GF-D8 (cell line): Measurements from ENCODE around the gene FOXF2.

Experiments
- DNase-seq: peaks from one replicate; lab custom pipeline; 2025; lab: John Stamatoyannopoulos, UW

Gene FOXF2

GRCh38 chr6:1407499-1407990, 18.2 kb downstream of the FOXF2 start:
- no peak for DNase-seq

- no peak for DNase-seq
Measured at GRCh38 chr6:1409774-1410465, 20.5 kb downstream of the FOXF2 start.

GRCh38 chr6:1412901-1413300, 23.5 kb downstream of the FOXF2 start:
- no peak for DNase-seq

- no peak for DNase-seq
Measured at GRCh38 chr6:1415416-1416063, 26.2 kb downstream of the FOXF2 start.

GRCh38 chr6:1416191-1416760, 26.9 kb downstream of the FOXF2 start:
- no peak for DNase-seq

GRCh38 chr6:1416820-1417219, 27.4 kb downstream of the FOXF2 start:
- DNase-seq = no peak

GRCh38 chr6:1417718-1418117, 28.3 kb downstream of the FOXF2 start:
- no peak for DNase-seq

GRCh38 chr6:1418471-1419191, 29.3 kb downstream of the FOXF2 start:
- no peak for DNase-seq

GRCh38 chr6:1420382-1420781, 31.0 kb downstream of the FOXF2 start:
- DNase-seq = no peak

- DNase-seq = no peak
Measured at GRCh38 chr6:1422290-1422689, 32.9 kb downstream of the FOXF2 start.

GRCh38 chr6:1423578-1423977, 34.2 kb downstream of the FOXF2 start:
- DNase-seq = no peak

GRCh38 chr6:1424306-1424927, 35.0 kb downstream of the FOXF2 start:
- no peak for DNase-seq

- DNase-seq = no peak
Measured at GRCh38 chr6:1426416-1426815, 37.0 kb downstream of the FOXF2 start.

GRCh38 chr6:1435806-1436205, 46.4 kb downstream of the FOXF2 start:
- no peak for DNase-seq

- DNase-seq = no peak
Measured at GRCh38 chr6:1436334-1437306, 47.2 kb downstream of the FOXF2 start.

- DNase-seq = no peak
Measured at GRCh38 chr6:1437553-1438406, 48.4 kb downstream of the FOXF2 start.

GRCh38 chr6:1438471-1438881, 49.1 kb downstream of the FOXF2 start:
- no peak for DNase-seq

- DNase-seq = no peak
Measured at GRCh38 chr6:1439349-1439748, 50.0 kb downstream of the FOXF2 start.

GRCh38 chr6:1442929-1443328, 53.6 kb downstream of the FOXF2 start:
- DNase-seq = no peak
